GM12891 (cell line): ENCODE measurements around the gene PLEKHA3.

ENCODE experiments used
- DNase-seq: peaks from one replicate; pipeline ENCODE4 v3.0.0; 2011; ENCODE audit warnings: low spot score; ENCODE audit not compliant: insufficient read length
- FAIRE-seq: peaks from 2 replicates; lab custom pipeline; 2011; peaks lifted over from hg19 to GRCh38; lab: Jason Lieb, UNC
- PAX5 ChIP-seq: IDR thresholded peaks from 2 replicates; pipeline ENCODE4 v1.6.1; 2011; ENCODE audit warnings: low read length, moderate library complexity, mild to moderate bottlenecking; ENCODE audit not compliant: insufficient read depth, severe bottlenecking
- POLR2A ChIP-seq: IDR thresholded peaks from 2 replicates; pipeline ENCODE4 v1.6.1; 2011; ENCODE audit warnings: low read depth, low read length, control low read depth
- POLR2AphosphoS5 ChIP-seq: IDR thresholded peaks from 2 replicates; pipeline ENCODE4 v1.6.1; 2011; ENCODE audit warnings: low read depth, low read length, control low read depth
- POU2F2 ChIP-seq: IDR thresholded peaks from 2 replicates; pipeline ENCODE4 v1.6.1; 2011; ENCODE audit warnings: low read depth, mild to moderate bottlenecking, control low read depth, low read length, moderate library complexity
- SPI1 ChIP-seq: IDR thresholded peaks from 2 replicates; pipeline ENCODE4 v1.6.1; 2011; ENCODE audit warnings: low read depth, low read length, control low read depth
- TAF1 ChIP-seq: IDR thresholded peaks from 2 replicates; pipeline ENCODE4 v1.6.1; 2011; ENCODE audit warnings: low read depth, low read length, control low read depth

The PLEKHA3 gene

GRCh38 chr2:178530625-178531142 is 50.4 kb downstream of the PLEKHA3 start:
- no peak for DNase-seq
- peak; percentile 87 for FAIRE-seq
- no peak for TF ChIP-seq POU2F2
- TF ChIP-seq SPI1, result peak; percentile 89

GRCh38 chr2:178531168-178531567 is 50.9 kb downstream of the PLEKHA3 start:
- TF ChIP-seq SPI1 (peak; percentile 45; the same call in 1 of the 2 replicates), POLR2AphosphoS5 (no peak)
- DNase-seq (no peak), FAIRE-seq (peak; percentile 58)

GRCh38 chr2:178536037-178536436 is 55.8 kb downstream of the PLEKHA3 start:
- TF ChIP-seq POLR2AphosphoS5 (no peak), TAF1 (no peak), SPI1 (peak; percentile 92), POU2F2 (no peak), PAX5 (no peak)
- FAIRE-seq (no peak), DNase-seq (no peak)

- DNase-seq (no peak), FAIRE-seq (no peak)
These were observed 61.9 kb downstream of the PLEKHA3 start for GRCh38 chr2:178542161-178542560.

GRCh38 chr2:178542569-178542968 is 62.3 kb downstream of the PLEKHA3 start:
- no peak for FAIRE-seq
- DNase-seq, result no peak
- TF ChIP-seq PAX5 (no peak), POLR2AphosphoS5 (no peak), TAF1 (no peak), SPI1 (no peak), POU2F2 (no peak), POLR2A (no peak)

More at GRCh38 chr2:178542161-178542560, 61.9 kb downstream of the PLEKHA3 start:
- TF ChIP-seq SPI1 (no peak), POLR2A (no peak), POU2F2 (no peak), PAX5 (no peak), POLR2AphosphoS5 (no peak), TAF1 (no peak)

- no peak for FAIRE-seq
- DNase-seq, result no peak
- TF ChIP-seq SPI1 (no peak), PAX5 (no peak), POLR2AphosphoS5 (no peak), POLR2A (no peak), TAF1 (no peak), POU2F2 (no peak)
These were observed 70.1 kb downstream of the PLEKHA3 start for GRCh38 chr2:178550352-178550751.

GRCh38 chr2:178553047-178553446 is 72.8 kb downstream of the PLEKHA3 start:
- DNase-seq, result no peak

More at GRCh38 chr2:178553047-178553446, 72.8 kb downstream of the PLEKHA3 start:
- no peak for FAIRE-seq
- TF ChIP-seq TAF1 (no peak), SPI1 (no peak), POLR2A (no peak), POU2F2 (no peak), PAX5 (no peak), POLR2AphosphoS5 (no peak)
